CD14-positive monocyte (primary cell): ENCODE measurements around the gene GLP2R. TPM values are rescaled to one million over a fixed set of nuclear protein-coding genes. Genes with fewer than 3 reads are reported as not detected.

Experiments
- DNase-seq, 3 donors: peaks; one replicate each; pipeline ENCODE4 v3.0.0-alpha.2; 2011 to 2022
- H2AFZ ChIP-seq: 2 replicates; pipeline ENCODE4 v1.6.0; 2012; ENCODE audit warnings: mild to moderate bottlenecking, low read depth, low read length, inconsistent platforms; ENCODE audit not compliant: insufficient read depth, poor library complexity, severe bottlenecking
- H3K27ac ChIP-seq, 2 donors: 1 replicate in 1 of 2; 2 replicates in 1 of 2; pipeline ENCODE4 v1.5.1; 2012 to 2013; ENCODE audit warnings: low read length in 2 of 2, control low read depth in 1 of 2, inconsistent platforms in 1 of 2, low read depth in 1 of 2, mild to moderate bottlenecking in 1 of 2
- H3K27me3 ChIP-seq, 2 donors: one replicate each; pipeline versions ENCODE4 v1.6.0 to v1.6.1; 2011 to 2013; ENCODE audit warnings: low read length in 2 of 2; ENCODE audit not compliant: control insufficient read depth in 2 of 2, insufficient read depth in 2 of 2
- H3K36me3 ChIP-seq, 2 donors: replicated peaks in 1 of 2; 1 replicate in 1 of 2; 2 replicates in 1 of 2; pipeline versions ENCODE4 v1.5.1 to v1.6.1; 2012 to 2013; ENCODE audit warnings: low read length in 2 of 2, control low read depth in 1 of 2, inconsistent platforms in 1 of 2, mild to moderate bottlenecking in 1 of 2; ENCODE audit not compliant: insufficient read depth in 2 of 2, control insufficient read depth in 1 of 2
- H3K4me1 ChIP-seq, 2 donors: 1 replicate in 1 of 2; 2 replicates in 1 of 2; pipeline versions ENCODE4 v1.5.1 to v1.6.1; 2012 to 2013; ENCODE audit warnings: low read length in 2 of 2, control low read depth in 1 of 2, inconsistent platforms in 1 of 2, mild to moderate bottlenecking in 1 of 2, moderate library complexity in 1 of 2; ENCODE audit not compliant: insufficient read depth in 2 of 2, control insufficient read depth in 1 of 2
- H3K4me2 ChIP-seq: replicated peaks from 2 replicates; pipeline ENCODE3; 2012; ENCODE audit warnings: low read length, moderate library complexity, mild to moderate bottlenecking; ENCODE audit not compliant: poor library complexity, severe bottlenecking; ENCODE audit errors: extremely low read depth
- H3K4me3 ChIP-seq, 3 experiments: fragments of 200-600 bp in 1 of 3; sonication (generic) in 1 of 3; replicated peaks in 1 of 3; 1 replicate in 2 of 3; 2 replicates in 1 of 3; pipeline ENCODE4 v1.5.1; 2011 to 2013; ENCODE audit warnings: low read length in 3 of 3, mild to moderate bottlenecking in 3 of 3, control low read depth in 2 of 3, low read depth in 2 of 3, inconsistent platforms in 1 of 3, moderate library complexity in 1 of 3
- H3K79me2 ChIP-seq: 2 replicates; pipeline ENCODE4 v1.6.0; 2012; ENCODE audit warnings: mild to moderate bottlenecking, control low read depth, inconsistent platforms, low read length, moderate library complexity; ENCODE audit not compliant: insufficient read depth
- H3K9ac ChIP-seq: 2 replicates; pipeline ENCODE4 v1.6.0; 2017; ENCODE audit warnings: low read length, mild to moderate bottlenecking; ENCODE audit not compliant: insufficient read depth, poor library complexity, severe bottlenecking
- H3K9me3 ChIP-seq, 2 donors: replicated peaks in 1 of 2; 1 replicate in 1 of 2; 2 replicates in 1 of 2; pipeline versions ENCODE4 v1.5.1 to v1.6.1; 2012 to 2013; ENCODE audit warnings: low read length in 2 of 2, control low read depth in 1 of 2; ENCODE audit not compliant: control insufficient read depth in 1 of 2, insufficient read depth in 1 of 2
- H4K20me1 ChIP-seq: 2 replicates; pipeline ENCODE4 v1.6.0; 2012; ENCODE audit warnings: mild to moderate bottlenecking, low read length, control low read depth, moderate library complexity; ENCODE audit not compliant: insufficient read depth
- H3K27ac Mint-ChIP-seq, 7 donors: one replicate each; pipeline ENCODE4 v1.8.0; 2020; ENCODE audit warnings: mild to moderate bottlenecking in 7 of 7, mixed read lengths in 7 of 7, moderate library complexity in 6 of 7, inconsistent platforms in 2 of 7
- H3K27me3 Mint-ChIP-seq, 3 donors: one replicate each; pipeline ENCODE4 v1.8.0; 2021 to 2022; ENCODE audit warnings: low read depth in 3 of 3, mild to moderate bottlenecking in 3 of 3, mixed read lengths in 3 of 3, moderate library complexity in 3 of 3, inconsistent platforms in 1 of 3
- H3K36me3 Mint-ChIP-seq, 2 donors: one replicate each; pipeline ENCODE4 v1.8.0; 2020; ENCODE audit warnings: mixed read lengths in 2 of 2, inconsistent platforms in 1 of 2, mild to moderate bottlenecking in 1 of 2
- H3K4me1 Mint-ChIP-seq: one replicate; pipeline ENCODE4 v1.8.0; 2020; ENCODE audit warnings: mild to moderate bottlenecking, mixed read lengths
- H3K4me3 Mint-ChIP-seq, 2 donors: one replicate each; pipeline ENCODE4 v1.8.0; 2020; ENCODE audit warnings: mild to moderate bottlenecking in 2 of 2, mixed read lengths in 2 of 2, moderate library complexity in 1 of 2
- H3K9me3 Mint-ChIP-seq, 7 donors: one replicate each; pipeline ENCODE4 v1.8.0; 2020 to 2022; ENCODE audit warnings: mixed read lengths in 7 of 7, mild to moderate bottlenecking in 6 of 7, moderate library complexity in 6 of 7, inconsistent platforms in 2 of 7
- WGBS: methylation state at CpG from one replicate; pipeline ENCODE4 v1.1.5; 2013; ENCODE audit warnings: missing lambda C conversion rate; ENCODE audit not compliant: insufficient coverage; 5-methylcytosine and 5-hydroxymethylcytosine counted together
- intact Hi-C, 2 donors: fragments of 100-400 bp; cut with micrococcal nuclease; formaldehyde crosslinking; loops; one replicate each; pipeline versions ENCODE4 v1.15.0 to v1.15.1; 2023
- polyA plus RNA-seq, 3 donors: library from polyadenylated mRNA; depleted of rRNA in 1 of 3; unstranded in 2 of 3; stranded (reverse) in 1 of 3; fragments of 300-500 nt in 2 of 3; fragments of >200 nt in 1 of 3; fragmentation: Illumina TruSeq in 2 of 3; gene quantifications; 1 replicate in 2 of 3; 2 replicates in 1 of 3; pipeline ENCODE4 v1.2.3, GENCODE V29; 2012 to 2021
- TF ChIP-seq, protein P1 (sequence below): fragments of 200-600 bp; IDR thresholded peaks from one replicate; pipeline ENCODE4 v1.8.0; 2022; ENCODE audit warnings: antibody characterized with exemption, mild to moderate bottlenecking

GLP2R gene
- polyA plus RNA-seq, 3 donors, result not detected

DNA sequence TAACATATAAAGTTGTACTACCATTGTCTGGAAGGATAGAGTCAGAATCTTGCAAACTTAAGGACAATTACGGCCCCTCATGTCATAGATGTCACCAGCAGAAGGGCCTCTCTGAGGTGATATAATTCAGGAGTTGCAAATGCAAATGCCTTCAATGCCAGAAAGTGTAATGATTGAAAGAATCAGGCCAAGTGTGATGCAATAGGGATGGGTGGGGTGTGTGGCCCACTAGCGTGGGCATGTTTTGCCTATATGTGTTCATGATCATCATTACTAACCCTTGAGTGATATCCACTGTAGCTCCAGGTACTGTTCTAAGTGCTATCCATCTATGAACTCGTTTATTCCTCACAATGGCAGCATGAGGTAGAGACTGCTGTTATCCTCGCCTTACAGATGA, 35.4 kb upstream of the GLP2R start:
- TF ChIP-seq, protein P1, sequence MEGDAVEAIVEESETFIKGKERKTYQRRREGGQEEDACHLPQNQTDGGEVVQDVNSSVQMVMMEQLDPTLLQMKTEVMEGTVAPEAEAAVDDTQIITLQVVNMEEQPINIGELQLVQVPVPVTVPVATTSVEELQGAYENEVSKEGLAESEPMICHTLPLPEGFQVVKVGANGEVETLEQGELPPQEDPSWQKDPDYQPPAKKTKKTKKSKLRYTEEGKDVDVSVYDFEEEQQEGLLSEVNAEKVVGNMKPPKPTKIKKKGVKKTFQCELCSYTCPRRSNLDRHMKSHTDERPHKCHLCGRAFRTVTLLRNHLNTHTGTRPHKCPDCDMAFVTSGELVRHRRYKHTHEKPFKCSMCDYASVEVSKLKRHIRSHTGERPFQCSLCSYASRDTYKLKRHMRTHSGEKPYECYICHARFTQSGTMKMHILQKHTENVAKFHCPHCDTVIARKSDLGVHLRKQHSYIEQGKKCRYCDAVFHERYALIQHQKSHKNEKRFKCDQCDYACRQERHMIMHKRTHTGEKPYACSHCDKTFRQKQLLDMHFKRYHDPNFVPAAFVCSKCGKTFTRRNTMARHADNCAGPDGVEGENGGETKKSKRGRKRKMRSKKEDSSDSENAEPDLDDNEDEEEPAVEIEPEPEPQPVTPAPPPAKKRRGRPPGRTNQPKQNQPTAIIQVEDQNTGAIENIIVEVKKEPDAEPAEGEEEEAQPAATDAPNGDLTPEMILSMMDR, result no peak
- H2AFZ ChIP-seq, result no peak overlapping the region

DNA sequence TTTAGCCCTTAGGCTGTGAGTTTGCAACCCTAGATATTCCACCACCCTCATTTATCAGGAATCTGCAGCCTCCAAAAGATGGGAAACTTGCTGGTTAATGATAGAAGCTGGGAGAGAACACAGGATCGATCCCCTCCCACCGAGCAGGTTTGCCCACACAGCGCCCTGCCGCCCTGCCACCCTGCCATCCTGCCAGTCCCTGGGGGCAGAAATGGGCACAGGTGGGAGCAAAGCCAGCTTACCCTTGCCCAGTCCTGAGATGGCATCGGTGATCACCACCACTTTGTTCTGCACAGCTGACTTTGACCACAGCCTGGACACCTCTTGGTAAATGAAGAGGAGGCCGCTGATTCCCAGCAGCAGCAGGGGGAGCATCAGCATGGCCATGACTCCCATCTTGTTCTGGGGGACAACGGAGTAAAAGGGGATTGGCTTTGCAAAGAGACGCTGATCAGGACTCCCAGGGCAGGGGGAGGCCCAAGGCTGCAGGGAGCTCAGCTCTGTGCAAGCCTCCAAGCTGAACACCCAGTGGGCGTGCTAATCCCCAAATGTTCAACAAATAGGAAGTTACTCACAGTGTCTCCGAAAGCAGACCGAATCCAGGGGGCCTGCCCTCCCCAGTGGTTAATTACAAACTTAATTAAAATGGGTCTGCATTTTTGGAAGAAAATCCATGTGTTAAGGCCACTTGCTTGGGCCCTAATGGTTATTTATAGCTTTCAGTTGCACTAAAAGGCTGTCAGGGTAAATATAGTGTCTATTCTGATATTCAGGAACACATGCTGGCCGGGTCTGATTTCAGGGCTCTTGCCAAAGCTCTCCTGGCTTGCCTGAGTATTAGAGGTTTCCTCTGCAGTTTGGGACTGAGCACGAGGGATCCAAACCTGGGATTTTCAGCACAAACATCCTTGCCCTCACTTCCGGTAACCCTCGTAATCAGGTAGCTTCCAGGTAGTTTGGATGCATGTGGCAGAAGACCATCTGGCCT, 34.5 kb upstream of the GLP2R start, which contains the start of gene DHRS7C:
Gene DHRS7C (minus strand): TSS at position 704 of the 988 bp plus-strand sequence. CDS start 308 bp downstream, at position 396.
- no peaks in the 10 kb centered on the region for H3K9me3 Mint-ChIP-seq
- H3K4me1 Mint-ChIP-seq, result no peaks in the 10 kb centered on the region
- no peaks in the 10 kb centered on the region for H3K79me2 ChIP-seq
- no peak within 1 kb of the TSS for H2AFZ ChIP-seq
- peaks cover 1 to 6% (median 4%) of the 10 kb centered on the region in 3 donors for H3K27me3 Mint-ChIP-seq
- H3K36me3 Mint-ChIP-seq, result no peaks in the 10 kb centered on the region
- no peaks in the 10 kb centered on the region for H4K20me1 ChIP-seq
- no peak within 1 kb of the TSS for H3K27ac Mint-ChIP-seq
- H3K9me3 ChIP-seq, result no peaks in the 10 kb centered on the region
- H3K4me3 ChIP-seq, result no peak within 1 kb of the TSS
- no peaks in the 10 kb centered on the region for H3K4me1 ChIP-seq
- H3K4me2 ChIP-seq, result no peak within 1 kb of the TSS
- H3K36me3 ChIP-seq, result no peaks in the 10 kb centered on the region
- TF ChIP-seq, protein P1, result no peak
- no peak within 1 kb of the TSS for H3K9ac ChIP-seq
- H3K27ac ChIP-seq, result no peak within 1 kb of the TSS
- H3K27me3 ChIP-seq, result no peaks in the 10 kb centered on the region
- intact Hi-C loops, result no loop called here
- 89% methylated on average over 11 of the region's 15 CpGs for WGBS
- no peak within 1 kb of the TSS for H3K4me3 Mint-ChIP-seq
- no peak for DNase-seq

More for the DNA sequence above, 35.4 kb upstream of the GLP2R start:
- no peak overlapping the region for H3K4me3 ChIP-seq
- no peak overlapping the region for H3K27ac Mint-ChIP-seq
- H3K9me3 Mint-ChIP-seq, result no peaks in the 10 kb centered on the region
- no peak overlapping the region for H3K4me3 Mint-ChIP-seq
- peaks cover 3 to 8% (median 5%) of the 10 kb centered on the region in 3 donors for H3K27me3 Mint-ChIP-seq
- no peaks in the 10 kb centered on the region for H3K79me2 ChIP-seq
- H3K9me3 ChIP-seq, result no peaks in the 10 kb centered on the region
- no peak overlapping the region for H3K27ac ChIP-seq
- no peaks in the 10 kb centered on the region for H3K4me1 ChIP-seq
- no peak for DNase-seq
- H3K27me3 ChIP-seq, result no peaks in the 10 kb centered on the region
- H3K4me1 Mint-ChIP-seq, result no peaks in the 10 kb centered on the region
- H3K36me3 Mint-ChIP-seq, result no peaks in the 10 kb centered on the region
- 88% methylated on average over 1 of the region's 4 CpGs for WGBS
- H3K36me3 ChIP-seq, result no peaks in the 10 kb centered on the region
- H3K4me2 ChIP-seq, result no peak overlapping the region
- H3K9ac ChIP-seq, result no peak overlapping the region
- intact Hi-C loops, result no loop called here
- H4K20me1 ChIP-seq, result no peaks in the 10 kb centered on the region
